ENCODE data around the gene CSRP3.

The CSRP3 gene

DNA sequence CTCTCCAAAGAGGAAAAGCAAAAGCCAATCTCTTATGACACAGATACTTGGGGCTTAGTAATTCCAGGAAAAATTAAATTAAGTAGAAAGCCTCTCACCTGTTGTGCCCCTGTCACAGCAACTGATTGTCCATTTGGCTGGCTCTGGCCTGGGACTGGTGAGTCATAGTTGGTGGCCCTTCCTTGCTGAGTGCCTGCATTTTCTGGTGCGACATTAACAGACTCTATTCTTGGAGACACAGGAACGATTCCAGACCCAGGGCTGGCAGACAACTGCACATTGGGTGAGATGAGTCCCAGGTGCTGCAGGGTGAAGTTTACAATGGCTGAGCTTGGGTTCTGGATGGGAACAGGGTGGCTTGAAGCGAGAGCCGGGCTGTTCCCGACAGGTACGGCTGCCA lies 23.3 kb upstream of the CSRP3 start:
- no peak for FAIRE-seq

DNA sequence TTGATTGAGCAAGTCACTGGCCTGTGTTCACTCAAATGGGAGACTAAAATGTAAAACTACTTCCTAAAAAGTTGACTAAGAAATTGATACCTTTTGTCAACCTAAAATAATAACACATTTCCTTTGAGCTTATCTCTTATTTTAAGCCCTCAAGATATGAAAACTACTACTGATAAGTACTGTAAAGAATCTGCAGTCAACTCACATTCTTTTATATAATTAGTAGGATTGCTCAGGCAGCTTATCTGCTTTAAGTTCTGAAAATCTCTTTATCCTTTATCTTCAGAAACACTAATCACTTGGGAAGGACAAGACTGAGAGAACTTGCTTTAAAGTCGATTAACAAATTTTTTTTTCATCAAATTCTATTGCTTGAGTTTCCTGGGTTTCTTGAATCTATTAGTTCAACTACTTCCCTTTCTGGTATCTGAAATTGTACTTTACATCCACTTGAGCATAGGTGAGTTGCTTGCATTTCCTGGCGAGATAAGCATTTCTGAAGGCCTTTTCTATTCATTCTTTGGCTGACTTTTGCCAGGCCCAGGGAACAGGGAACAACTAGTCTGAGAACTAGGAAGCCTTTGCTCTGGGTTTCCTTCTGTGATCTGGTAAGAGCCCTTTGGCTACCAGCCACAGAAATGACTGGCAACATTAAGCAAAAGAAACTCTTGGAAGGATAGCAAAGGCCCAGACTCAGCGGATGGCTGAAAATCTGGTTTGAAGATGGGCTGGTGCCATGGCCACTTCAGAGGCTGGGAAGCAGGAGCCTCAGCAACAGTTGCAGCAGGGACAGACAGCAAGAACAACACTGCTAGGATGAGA lies 19.3 kb upstream of the CSRP3 start:
- FAIRE-seq: no peak

DNA sequence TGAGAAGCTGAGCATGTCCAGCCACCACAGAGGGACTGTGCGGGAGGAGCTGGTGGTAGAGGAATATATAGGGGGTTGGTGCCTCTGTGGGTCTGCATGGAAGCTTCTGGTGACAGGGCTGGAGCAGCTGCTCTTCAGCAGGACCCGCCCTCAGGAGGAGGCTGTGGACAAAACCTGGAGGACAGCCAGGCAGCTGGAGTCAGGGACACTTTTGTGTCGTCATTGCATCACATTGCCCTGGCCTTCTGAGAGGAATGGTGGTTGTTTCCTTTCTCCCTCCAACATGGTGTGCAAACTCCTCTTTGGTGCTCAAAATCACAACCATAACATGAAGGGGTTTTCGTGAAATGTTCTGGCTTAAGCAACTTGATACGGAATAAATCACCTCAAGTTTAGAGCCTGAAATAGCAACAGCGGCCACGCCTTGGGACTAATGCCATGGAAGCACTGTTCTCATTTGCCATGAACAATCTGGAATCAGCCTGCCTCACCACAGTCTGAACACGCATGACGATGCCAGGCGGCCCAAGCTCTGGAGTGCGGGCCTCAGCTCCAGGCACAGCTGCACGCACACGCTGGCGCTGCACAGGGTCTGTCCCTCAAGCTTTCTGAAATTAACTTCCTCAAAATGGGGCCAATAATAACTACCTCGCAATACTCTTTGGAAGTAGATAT lies 17.1 kb upstream of the CSRP3 start:
- no peak for FAIRE-seq

DNA sequence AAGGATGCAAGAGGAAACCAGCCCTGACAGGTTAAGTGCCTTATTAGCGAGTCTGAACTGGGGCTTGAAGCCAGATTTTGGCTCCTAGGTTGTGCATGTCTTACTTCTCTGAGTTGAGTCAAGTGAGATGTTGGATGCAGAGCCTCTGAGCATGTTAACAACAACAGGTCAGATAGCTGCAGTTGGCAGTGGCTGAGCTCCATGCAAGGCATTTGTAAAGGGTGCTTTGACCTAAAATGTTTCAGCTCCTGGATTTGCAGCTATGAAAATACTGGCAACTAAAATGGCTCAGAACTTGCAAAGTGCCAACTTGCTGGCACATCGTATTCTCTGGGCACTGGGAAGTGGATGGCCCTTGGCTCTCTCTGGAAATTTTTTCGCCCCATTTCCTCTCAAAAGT lies 16.4 kb upstream of the CSRP3 start:
- no peak for FAIRE-seq

DNA sequence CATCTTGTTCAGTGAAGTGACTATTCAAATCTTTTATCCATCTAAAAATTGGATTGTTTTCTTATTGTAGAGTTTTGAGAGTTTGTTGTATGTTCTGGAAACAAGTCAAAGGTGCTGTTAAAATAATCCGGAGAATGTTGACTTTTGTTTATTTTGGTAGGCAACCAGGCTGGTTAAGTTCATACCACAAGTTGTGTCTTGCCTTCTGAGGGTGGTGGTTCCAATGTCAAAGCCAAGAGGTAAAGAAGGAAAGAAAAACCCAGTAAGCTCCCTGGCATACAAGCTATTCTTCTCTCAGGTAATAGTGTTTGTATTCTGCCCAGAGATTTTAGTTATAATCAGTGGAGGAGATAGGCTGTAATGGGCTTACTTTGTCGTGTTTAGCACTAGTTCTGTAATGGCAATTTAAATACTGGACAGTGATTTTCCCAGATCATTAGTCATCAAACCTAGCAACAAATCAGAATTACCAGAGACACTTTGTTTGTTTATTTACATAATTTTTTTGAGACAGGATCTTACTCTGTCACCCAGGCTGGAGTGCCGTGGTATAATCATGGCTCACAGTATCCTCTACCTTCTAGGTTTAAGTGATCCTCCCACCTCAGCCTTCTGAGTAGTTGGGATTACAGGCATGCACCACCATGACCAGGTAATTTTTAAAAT lies 15.1 kb upstream of the CSRP3 start:
- FAIRE-seq: no peak

DNA sequence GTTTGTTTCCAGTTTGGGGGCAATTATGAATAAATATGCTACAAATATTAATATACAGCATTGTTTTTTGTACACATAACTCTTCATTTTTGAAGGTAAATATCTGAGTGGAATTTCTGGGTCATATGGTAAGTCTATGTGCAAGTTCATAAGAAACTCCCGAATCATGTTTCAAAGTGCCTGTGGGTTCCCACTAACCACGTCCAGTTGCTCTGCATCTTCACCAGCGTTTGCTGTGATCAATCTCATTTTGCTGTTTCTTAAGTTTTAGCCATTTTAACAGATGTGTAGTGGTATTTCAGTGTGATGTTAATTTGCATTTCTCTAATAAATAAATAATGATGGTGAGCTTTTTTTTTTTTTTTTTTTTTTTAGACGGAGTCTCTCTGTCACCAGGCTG lies 14.2 kb upstream of the CSRP3 start:
- FAIRE-seq: no peak

DNA sequence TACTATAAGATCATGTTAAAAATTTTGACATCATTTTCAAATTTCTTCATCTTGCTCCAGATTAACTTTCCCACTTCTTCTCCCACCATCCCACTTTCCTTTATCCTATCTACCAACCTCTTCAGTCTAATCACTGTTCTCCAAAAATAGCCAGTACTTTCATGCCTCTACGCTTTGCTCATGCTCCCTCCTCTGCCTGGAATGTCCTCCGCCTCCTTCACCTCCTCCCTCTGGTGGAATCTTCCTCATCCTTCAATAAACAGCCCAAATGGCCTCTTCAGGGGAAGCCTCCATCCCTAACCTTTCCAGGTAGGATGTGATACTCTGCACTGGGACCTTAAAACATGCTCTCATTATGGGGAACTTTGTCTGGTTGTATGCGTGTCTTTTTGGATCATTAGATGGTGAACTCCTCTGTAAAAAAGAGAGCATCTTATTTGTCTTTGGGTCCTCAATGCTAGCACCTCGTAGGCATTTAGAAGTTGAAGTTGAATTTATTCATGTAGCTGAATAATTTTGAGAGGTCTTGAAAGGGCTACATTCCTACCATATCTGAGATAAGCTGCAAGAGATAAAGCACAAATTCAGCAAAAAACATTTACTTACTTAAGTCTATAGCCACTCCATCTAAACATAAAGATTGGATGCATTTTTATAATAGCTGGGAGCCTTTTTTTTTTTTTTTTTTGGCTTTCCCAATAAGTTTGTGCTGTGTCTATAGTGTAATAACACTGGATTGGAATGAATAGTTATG lies 8.0 kb upstream of the CSRP3 start:
- no peak for FAIRE-seq

DNA sequence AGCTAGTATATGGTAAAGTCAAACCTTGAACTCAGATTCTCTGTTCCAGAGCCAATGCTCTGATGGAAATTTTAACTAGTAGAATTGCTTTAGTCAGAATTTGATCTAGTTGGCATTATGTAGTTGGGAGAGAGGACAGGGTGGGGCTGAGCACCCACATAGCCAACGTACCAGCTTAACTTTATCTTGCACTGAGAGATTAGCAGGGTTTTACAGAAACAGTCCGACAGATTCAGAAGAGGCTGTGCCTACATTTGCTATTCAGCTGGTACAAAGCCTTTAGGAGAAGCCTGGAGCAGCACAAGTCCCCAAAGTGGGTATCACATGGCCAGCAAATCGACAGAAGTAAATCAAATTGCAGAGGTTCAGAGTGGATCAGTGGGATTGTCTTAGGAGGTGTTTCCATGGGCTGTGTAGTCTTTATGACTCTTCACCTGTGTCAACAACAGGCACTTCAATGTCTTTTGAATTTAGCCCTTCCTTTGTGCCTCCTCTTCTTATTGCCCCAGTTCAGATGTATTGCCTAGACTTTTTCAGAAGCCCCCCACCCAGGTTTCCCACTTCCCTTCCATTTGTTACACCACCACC lies 7.3 kb upstream of the CSRP3 start:
- no peak for FAIRE-seq

DNA sequence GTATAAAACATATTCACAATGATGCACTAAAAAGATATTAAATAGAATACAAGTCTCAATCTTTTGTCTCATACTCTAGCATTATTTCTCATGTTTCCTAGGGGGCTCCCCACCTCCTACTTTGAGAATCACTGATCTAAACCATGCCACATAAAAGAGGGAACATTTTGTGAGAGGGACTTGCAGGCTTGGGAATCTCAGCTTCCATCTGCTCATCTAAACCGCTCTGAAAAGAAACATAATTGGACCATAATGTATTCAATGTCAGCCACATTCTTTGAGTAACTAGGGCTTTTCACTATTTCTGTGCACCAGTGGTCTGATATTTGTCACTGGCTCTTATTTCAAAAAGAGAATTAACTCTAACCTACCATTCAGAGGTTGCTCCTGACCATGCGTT lies 6.4 kb upstream of the CSRP3 start:
- no peak for FAIRE-seq

DNA sequence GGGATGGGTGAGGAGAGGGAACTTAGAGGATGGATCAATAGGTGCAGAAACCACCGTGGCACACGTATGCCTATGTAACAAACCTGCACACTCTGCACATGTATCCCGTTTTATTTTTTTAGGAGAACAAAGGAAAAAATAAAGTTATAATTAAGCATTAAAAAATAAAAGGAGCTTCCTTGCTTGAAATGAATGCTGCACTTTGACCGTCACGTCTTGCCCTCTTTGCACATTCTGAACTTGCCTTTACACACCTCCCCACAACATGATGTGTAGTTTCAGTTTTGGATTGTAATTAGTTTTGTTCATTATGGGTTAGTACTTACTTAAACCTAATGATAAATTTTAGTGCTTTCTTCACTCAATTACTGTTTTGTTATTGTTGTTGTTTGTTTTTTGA lies 3.1 kb upstream of the CSRP3 start:
- FAIRE-seq: no peak

DNA sequence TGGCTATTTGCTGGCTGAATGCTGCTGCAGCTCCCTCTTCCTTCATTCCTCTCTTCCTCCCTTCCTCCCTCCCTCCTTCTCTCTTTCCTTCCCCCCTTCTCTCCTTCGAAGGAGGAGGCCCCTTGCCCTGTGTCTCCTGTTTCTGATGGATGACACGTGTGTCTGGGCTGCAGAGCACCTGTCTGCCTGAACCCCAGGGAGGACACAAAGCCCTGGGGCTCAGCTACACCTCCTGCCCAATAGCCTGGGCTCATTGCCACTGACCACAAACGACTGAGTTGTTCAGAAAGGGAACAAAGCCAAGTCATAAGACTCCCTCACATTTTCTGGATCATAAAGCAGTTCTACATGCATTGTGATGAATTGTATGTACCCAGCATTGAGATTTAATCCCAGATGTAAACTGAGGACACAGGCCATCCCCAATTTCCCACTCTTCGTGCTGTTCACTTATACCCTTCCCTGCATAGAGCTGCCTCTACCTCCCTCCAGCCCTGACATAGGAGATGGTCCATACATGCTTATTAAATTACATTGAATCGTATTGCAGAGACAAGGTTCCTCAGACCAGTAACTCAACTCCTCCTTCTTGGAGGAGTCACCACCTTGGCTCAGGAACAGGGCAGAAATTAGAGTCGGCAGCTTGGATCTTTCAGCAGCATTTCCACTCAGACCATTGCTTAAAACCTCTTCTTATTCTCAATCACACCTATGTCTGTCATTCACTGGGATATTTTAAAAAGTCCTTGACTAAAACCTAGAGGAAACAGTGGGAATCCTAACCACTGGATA lies 1.2 kb downstream of the CSRP3 start:
- no peak for FAIRE-seq

DNA sequence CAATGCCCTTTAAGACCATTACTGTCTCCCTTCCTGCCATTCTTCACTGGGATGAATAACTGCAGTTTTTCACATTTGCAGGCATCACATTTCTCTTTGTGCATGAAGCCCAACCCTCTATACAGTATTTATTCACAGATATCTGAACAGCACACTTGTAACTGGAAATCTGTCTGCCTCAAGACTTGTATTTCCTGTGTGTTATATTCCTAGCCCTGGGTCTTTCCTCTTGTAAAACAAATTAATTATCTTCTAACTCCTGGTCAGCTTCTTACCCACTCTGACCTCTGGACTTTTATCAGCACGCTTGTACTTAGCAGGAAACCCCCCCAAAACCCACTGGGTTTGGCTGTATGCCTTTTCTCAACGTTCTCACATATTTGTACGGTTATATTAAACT lies 2.0 kb downstream of the CSRP3 start:
- no peak for FAIRE-seq

DNA sequence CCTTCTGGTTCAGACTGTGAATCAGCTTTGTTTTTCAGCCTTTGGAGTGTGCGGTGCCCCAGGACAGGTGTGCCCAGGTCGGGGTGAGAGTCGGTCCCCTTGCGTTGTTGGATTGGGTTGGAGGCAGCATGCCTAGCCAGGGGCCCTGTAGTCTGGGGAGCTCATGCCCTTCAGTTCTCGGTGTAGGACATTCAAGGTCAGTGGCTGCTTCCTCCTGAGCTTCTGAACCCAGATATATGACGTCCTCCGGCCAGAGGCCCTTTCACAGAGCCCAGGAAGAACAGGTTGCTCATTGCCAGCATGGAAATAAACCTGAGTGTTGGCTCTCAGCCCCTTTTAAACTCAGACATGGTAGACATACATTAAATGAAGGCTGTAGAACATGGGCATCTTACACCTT lies 2.7 kb downstream of the CSRP3 start:
- no peak for FAIRE-seq

DNA sequence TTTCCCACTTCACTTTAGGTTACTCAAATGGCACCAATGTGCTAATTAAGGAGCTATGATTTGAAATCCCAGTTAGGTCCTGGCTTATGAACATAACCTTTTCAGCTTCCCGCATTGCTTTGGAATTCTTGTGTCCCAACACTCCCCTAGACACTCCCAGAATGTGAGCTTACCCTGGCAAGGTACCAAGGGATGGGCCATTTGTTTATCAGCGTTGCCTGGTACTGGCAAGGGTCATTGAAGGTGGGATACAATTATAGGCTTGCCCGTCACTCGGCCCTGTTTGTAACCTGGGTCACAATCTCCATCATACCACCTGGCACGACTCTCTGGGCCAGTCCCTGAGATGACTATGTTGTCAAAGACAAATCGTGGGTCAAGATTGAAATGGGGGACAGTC lies 5.4 kb downstream of the CSRP3 start:
- FAIRE-seq: no peak

DNA sequence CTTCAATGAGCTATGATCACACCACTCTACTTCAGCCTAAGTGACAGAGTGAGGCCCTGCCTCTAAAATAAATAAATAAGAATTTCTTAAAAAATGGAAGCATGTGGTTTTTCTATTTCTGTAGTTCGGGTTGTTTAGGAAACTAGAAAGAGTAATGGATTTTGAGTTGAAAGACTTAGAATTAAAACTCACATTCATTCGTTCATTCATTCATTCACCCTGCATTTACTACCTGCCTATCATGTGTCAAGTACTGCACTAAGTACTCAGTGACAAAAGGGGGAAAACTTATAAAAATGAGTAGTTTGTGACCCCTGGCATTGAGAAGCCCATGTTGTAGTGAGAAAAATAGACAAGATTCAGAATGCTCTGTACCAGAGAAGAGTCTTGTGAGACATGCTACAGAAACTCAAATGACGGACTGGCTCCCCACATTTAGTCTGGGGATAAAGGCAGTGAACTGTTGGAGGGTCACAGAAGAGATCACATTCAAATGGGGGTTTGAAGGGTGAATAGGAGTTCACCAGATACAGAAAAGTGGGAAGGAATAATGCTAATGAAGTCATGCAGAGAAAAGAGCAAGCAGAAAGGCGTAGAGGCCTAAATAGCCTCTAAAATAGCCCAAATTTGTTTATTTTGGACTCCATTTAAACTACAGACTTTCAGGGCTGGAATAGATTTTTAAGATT lies 7.0 kb downstream of the CSRP3 start:
- FAIRE-seq: no peak

DNA sequence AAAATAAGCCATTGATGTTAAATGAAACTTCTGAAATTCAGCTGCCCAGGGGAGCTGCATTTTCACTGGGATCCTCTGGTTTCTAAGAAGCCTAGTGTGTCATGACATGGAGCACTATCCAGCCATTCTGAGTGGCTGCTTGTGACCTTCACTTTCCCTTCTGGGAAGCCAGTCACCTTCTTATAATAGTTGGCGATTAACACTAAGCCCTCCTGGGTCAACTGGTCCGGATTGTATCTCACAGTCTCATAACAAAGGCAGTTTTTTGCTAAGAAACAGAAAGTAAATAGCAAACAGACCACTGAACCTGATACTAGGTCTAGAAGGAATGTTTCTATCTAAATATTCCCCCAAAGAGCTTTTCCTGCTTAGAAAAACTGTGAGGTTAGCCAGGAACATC lies 7.9 kb downstream of the CSRP3 start:
- no peak for FAIRE-seq

DNA sequence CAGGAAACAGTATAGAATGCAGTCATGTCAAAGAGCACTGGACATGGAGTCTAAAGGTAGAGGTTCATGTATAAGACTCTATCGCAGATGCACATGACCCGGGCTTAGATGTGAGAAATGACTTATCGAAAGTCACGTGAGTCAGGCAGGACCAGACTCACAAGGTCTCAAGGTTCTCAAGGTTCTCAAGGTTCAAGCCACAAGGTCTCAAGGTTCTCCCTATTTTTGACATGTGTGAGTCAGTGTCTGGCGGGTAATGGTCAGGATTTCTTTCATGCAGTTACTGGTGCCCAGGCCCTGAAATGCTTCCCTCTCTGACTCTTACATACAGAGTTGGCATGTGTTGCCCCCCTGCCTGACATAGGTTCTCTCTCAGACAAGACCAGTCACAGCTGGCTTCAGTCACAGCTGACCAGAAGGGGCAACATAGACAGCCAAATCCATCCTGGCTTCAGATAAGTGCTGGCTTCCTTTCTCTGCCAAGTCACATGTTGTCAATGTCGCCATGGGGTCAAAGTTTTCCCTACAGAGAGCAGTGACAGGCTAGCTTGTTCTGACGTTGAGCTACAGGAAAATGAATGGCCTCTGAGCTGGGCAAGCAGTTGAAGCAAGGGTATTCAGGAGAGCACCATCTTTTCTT lies 10.1 kb downstream of the CSRP3 start:
- FAIRE-seq: no peak

DNA sequence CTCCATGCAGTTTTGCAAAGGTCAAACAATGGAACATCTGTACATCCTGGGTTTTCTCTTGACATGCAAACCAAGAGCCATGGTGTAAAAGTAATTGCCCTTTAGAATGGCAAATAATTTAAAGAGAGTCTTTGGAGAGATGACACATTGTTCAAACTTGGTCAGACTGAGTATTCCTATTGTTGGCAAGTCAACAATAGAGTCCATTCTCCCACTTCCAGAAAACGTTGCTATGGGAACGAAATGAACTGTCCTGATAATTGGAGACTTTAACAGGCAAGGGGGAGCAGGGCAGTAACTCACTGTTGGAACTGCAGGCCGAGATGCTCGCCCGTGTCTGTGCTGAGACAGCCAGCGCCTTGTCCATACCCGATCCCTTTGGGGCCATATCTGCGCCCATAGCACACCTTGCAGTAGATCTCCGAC lies 13.9 kb downstream of the CSRP3 start:
- FAIRE-seq: no peak

DNA sequence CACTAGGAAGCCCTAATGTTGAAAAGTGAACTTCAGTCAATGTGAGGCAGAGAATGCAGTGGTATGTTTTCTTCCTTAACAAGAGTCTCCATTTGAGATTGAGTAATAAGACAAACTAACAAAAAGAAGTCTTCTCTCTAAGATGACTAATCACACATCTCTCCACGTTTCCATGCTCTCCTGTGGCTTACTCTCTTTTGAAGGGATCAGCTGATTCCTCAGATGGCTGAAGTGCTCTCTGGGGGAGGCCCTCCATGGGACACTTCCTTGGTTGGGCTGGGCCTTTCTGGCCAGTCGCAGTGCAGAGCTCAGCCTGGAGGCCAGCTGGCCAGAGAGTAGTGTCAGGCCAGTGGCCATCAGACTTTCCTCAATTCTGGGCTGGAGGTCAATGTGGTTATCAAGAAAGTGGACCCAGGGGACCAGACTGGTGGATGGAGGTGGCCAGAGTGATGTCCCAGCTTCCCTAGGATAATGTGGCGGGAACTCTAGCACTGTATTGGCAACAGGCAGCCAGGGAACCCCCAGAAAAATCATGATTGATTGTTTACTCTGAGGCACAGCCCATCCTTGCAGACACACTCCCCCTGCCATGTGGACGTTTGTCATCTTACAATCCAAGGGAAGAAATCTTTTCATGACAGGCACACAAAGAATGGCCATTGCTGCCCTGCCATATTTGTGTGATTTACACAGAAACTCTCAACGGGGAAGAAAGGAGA lies 14.5 kb downstream of the CSRP3 start:
- no peak for FAIRE-seq

DNA sequence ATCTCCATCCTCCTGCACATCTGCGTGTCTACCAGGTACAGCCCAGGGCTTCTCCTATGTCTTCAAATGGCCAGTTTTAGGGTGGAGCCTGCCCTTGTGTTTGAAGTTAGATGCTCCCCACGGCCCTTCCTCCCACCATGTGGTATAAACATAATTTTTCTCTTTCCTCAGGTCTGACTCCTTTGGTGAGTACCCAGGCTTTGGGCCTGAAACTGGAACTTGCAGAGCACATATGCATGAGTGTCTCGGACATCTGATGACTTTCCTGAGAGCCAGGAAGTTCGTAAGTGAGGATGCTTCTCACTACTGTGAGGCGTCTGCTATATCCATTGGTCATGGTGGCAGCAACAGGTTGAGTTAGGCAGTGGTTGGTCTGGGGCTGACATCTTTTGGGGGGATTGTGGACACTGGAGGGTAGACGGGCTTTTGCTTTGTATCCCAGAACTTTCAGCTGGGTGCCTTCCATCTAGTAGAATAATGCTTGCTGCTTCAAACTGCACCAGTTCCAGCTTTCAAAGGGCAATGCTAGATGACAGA lies 16.2 kb downstream of the CSRP3 start:
- FAIRE-seq: no peak
